Suprapubic skin (tissue), 4 donors: ENCODE measurements around the gene GPSM3. TPM values are rescaled to one million over a fixed set of nuclear protein-coding genes. Genes with fewer than 3 reads are reported as not detected.

Experiments used
- DNase-seq, 2 donors: peaks; one replicate each; pipeline ENCODE4 v3.0.0-alpha.2; 2019; ENCODE audit warnings: low spot score in 2 of 2
- H3K27ac ChIP-seq: fragments of 200-600 bp; sonication (generic); one replicate; pipeline ENCODE4 v1.5.1; 2019
- H3K27me3 ChIP-seq: fragments of 200-600 bp; sonication (generic); one replicate; pipeline ENCODE4 v1.5.1; 2019
- H3K36me3 ChIP-seq: fragments of 200-600 bp; sonication (generic); one replicate; pipeline ENCODE4 v1.5.1; 2019
- H3K4me1 ChIP-seq: fragments of 200-600 bp; sonication (generic); one replicate; pipeline ENCODE4 v1.5.1; 2019
- H3K4me3 ChIP-seq: fragments of 200-600 bp; sonication (generic); one replicate; pipeline ENCODE4 v1.5.1; 2019; ENCODE audit warnings: mild to moderate bottlenecking
- H3K9me3 ChIP-seq: fragments of 200-600 bp; sonication (generic); one replicate; pipeline ENCODE4 v1.5.1; 2019
- EP300 ChIP-seq: sonication (generic); formaldehyde crosslinking; IDR thresholded peaks from one replicate; pipeline ENCODE4 v1.6.1; 2017; ENCODE audit warnings: antibody characterized with exemption
- POLR2A ChIP-seq, 2 donors: fragments of 450-650 bp; IDR thresholded peaks; one replicate each; pipeline ENCODE4 v1.6.1; 2017; ENCODE audit warnings: antibody characterized with exemption in 2 of 2, mild to moderate bottlenecking in 2 of 2, moderate library complexity in 2 of 2
- POLR2AphosphoS5 ChIP-seq, 3 donors: sonication (generic); formaldehyde crosslinking; IDR thresholded peaks; one replicate each; pipeline ENCODE4 v1.6.1; 2017; ENCODE audit warnings: antibody characterized with exemption in 3 of 3
- WGBS: methylation state at CpG from one replicate; pipeline ENCODE4 v1.1.5; 2018; 5-methylcytosine and 5-hydroxymethylcytosine counted together
- total RNA-seq, 4 donors: library from RNA; depleted of rRNA; stranded (reverse); fragments of >200 nt; gene quantifications; one replicate each; pipeline ENCODE4 v1.1.0, GENCODE V29; 2016
- TF ChIP-seq, protein P1 (sequence below), 2 donors: fragments of 200-600 bp in 1 of 2; fragments of 450-650 bp in 1 of 2; sonication (generic) in 1 of 2; IDR thresholded peaks; one replicate each; pipeline ENCODE4 v1.5.1; 2016 to 2019; ENCODE audit warnings: antibody characterized with exemption in 2 of 2, mild to moderate bottlenecking in 1 of 2, moderate library complexity in 1 of 2

Gene GPSM3
- total RNA-seq, 4 donors from 2014 or later, result 4.8 to 5.5 (median 5.1) TPM

GRCh38 chr6:32224696-32225095, 32.3 kb upstream of the GPSM3 start:
- Histone ChIP-seq H3K4me3 (no peak overlapping the region), H3K27me3 (no peaks in the 10 kb centered on the region), H3K27ac (no peak overlapping the region), H3K36me3 (no peaks in the 10 kb centered on the region), H3K9me3 (no peaks in the 10 kb centered on the region), H3K4me1 (peaks cover 22% of the 10 kb centered on the region)
- TF ChIP-seq POLR2AphosphoS5 (IDR thresholded peaks at IDR 0.05) (no peak), EP300 (no peak), POLR2A (IDR thresholded peaks at IDR 0.05) (no peak)
- TF ChIP-seq, protein P1, sequence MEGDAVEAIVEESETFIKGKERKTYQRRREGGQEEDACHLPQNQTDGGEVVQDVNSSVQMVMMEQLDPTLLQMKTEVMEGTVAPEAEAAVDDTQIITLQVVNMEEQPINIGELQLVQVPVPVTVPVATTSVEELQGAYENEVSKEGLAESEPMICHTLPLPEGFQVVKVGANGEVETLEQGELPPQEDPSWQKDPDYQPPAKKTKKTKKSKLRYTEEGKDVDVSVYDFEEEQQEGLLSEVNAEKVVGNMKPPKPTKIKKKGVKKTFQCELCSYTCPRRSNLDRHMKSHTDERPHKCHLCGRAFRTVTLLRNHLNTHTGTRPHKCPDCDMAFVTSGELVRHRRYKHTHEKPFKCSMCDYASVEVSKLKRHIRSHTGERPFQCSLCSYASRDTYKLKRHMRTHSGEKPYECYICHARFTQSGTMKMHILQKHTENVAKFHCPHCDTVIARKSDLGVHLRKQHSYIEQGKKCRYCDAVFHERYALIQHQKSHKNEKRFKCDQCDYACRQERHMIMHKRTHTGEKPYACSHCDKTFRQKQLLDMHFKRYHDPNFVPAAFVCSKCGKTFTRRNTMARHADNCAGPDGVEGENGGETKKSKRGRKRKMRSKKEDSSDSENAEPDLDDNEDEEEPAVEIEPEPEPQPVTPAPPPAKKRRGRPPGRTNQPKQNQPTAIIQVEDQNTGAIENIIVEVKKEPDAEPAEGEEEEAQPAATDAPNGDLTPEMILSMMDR (IDR thresholded peaks at IDR 0.05), result no peak
- DNase-seq, result no peak
- 82% methylated on average over 2 of the region's 2 CpGs for WGBS

DNA sequence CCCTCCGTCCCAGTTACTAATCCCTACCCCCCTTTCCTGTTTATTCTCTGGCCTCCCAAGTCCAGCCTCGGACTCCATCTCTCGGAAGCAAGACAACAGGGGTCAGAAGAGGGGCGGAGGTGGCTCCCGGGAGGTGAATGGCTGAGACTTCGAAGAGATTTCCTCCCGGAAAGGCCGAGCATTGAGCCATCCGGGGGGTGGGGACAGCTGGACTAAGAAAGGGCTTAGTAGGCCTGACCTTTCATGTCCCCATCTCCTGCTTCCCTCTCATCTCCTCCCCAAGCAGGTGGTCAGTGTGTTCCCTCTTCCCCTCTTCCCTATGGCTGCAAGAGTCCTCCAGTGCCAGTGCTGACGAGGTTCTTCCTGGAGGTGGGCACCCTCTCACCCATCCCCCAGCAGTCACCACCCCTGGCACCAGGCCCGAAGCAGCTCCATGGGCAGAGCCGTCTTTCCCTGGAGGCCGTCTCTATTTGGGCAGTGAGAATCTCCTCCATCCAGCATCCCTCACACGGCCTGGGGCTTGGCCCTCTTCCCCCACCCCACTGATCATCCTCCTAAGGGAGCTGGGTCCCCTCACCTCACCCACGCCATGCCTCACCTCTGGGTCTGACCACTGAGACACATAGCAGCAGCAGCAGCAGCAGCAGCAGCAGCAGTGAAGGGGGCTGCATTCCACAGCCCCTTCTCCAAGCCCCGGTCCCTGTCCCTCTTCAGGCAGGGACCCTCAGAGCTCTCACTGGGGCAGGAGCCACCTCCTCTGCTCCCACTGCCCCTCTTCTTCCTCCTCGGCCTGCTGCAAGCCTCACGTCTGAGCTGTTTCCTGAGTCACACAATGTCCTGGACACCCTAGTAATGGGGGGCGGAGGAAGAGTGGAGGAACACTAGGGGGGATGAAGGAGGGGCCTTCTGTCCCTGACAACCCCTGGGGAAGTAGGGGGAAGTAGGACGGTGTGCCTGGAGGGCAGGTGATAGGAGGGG, 31.1 kb upstream of the GPSM3 start, which contains the start of gene NOTCH4:
TSS of gene NOTCH4 (minus strand) at position 810 of the 978 bp plus-strand sequence. CDS start at position 671, 139 bp downstream.
- 57% methylated on average over 19 of the region's 20 CpGs for WGBS
- H3K4me3 ChIP-seq, result peak within 1 kb of the TSS; percentile 21
- TF ChIP-seq POLR2A (IDR thresholded peaks at IDR 0.05) (no peak), EP300 (no peak), POLR2AphosphoS5 (IDR thresholded peaks at IDR 0.05) (no peak)
- TF ChIP-seq, protein P1 (IDR thresholded peaks at IDR 0.05), result no peak

GRCh38 chr6:32222333-32223230, 30.1 kb upstream of the GPSM3 start:
- no peaks in the 10 kb centered on the region for H3K27me3 ChIP-seq
- no peaks in the 10 kb centered on the region for H3K36me3 ChIP-seq
- H3K4me3 ChIP-seq, result peak overlapping the region; percentile 21
- DNase-seq, result no peak
- no peaks in the 10 kb centered on the region for H3K9me3 ChIP-seq
- peaks cover 22% of the 10 kb centered on the region for H3K4me1 ChIP-seq
- TF ChIP-seq POLR2AphosphoS5 (IDR thresholded peaks at IDR 0.05), result no peak
- TF ChIP-seq EP300, result no peak
- TF ChIP-seq, protein P1 (IDR thresholded peaks at IDR 0.05), result no peak
- TF ChIP-seq POLR2A (IDR thresholded peaks at IDR 0.05), result no peak
- 50% methylated on average over 8 of the region's 8 CpGs for WGBS
- H3K27ac ChIP-seq, result peak overlapping the region; percentile 4

More for the DNA sequence above, 31.1 kb upstream of the GPSM3 start, which contains the start of gene NOTCH4:
- H3K9me3 ChIP-seq, result no peaks in the 10 kb centered on the region
- DNase-seq, result peak in 1 of 2 donors; percentile 28
- no peaks in the 10 kb centered on the region for H3K27me3 ChIP-seq
- no peaks in the 10 kb centered on the region for H3K36me3 ChIP-seq
- peaks cover 22% of the 10 kb centered on the region for H3K4me1 ChIP-seq
- H3K27ac ChIP-seq, result no peak within 1 kb of the TSS

GRCh38 chr6:32220021-32220420, 27.6 kb upstream of the GPSM3 start:
- 83% methylated on average over 4 of the region's 4 CpGs for WGBS
- no peaks in the 10 kb centered on the region for H3K9me3 ChIP-seq
- TF ChIP-seq POLR2A (IDR thresholded peaks at IDR 0.05) (no peak), EP300 (no peak), POLR2AphosphoS5 (IDR thresholded peaks at IDR 0.05) (no peak)
- TF ChIP-seq, protein P1 (IDR thresholded peaks at IDR 0.05), result no peak
- H3K36me3 ChIP-seq, result no peaks in the 10 kb centered on the region
- no peak overlapping the region for H3K4me3 ChIP-seq
- H3K27ac ChIP-seq, result no peak overlapping the region
- no peak for DNase-seq
- no peaks in the 10 kb centered on the region for H3K27me3 ChIP-seq
- H3K4me1 ChIP-seq, result peaks cover 22% of the 10 kb centered on the region
